ENCODE measurements around the gene BAG5. TPM values are rescaled to one million over a fixed set of nuclear protein-coding genes. Genes with fewer than 3 reads are reported as not detected.
"Not testable (repeated sequence)": the region's sequence is repeated elsewhere in the genome, so short reads cannot be mapped to it uniquely, and the experiment has no call there.

Gene BAG5
- total RNA-seq, 1 donor from 2014 or later, result 14.3 TPM

- no peak for ATAC-seq (ENCODE audit: poor library complexity)
- DNase-seq, result no peak
- intact Hi-C loops (cut with DNase I), result no loop called here
Measured at GRCh38 chr14:103529383-103530365, 32.8 kb downstream of the BAG5 start.

- peak; percentile 92 for ATAC-seq (ENCODE audit: poor library complexity)
- DNase-seq, result peak; percentile 92
- intact Hi-C loops (cut with DNase I), result no loop called here
Measured at GRCh38 chr14:103528587-103529382, 33.7 kb downstream of the BAG5 start, which contains the start of gene TRMT61A. Gene TRMT61A, plus strand, starts transcription at chr14:103529196. Its CDS starts 783 bp downstream, at chr14:103529979.

- ATAC-seq (ENCODE audit: poor library complexity), result peak; percentile 59
- intact Hi-C loops (cut with DNase I), result no loop called here
- DNase-seq, result peak; percentile 50
Measured at GRCh38 chr14:103528146-103528586, 34.3 kb downstream of the BAG5 start.

- intact Hi-C loops (cut with DNase I), result no loop called here
- peak; percentile 36 for DNase-seq
- no peak for ATAC-seq (ENCODE audit: poor library complexity)
Measured at GRCh38 chr14:103527408-103528145, 34.9 kb downstream of the BAG5 start.

- no peak for ATAC-seq (ENCODE audit: poor library complexity)
- intact Hi-C loops (cut with DNase I), result no loop called here
- no peak for DNase-seq
Measured at GRCh38 chr14:103526914-103527248, 35.6 kb downstream of the BAG5 start.

- peak; percentile 49 for DNase-seq
- intact Hi-C loops (cut with DNase I), result no loop called here
- no peak for ATAC-seq (ENCODE audit: poor library complexity)
Measured at GRCh38 chr14:103526247-103526913, 36.1 kb downstream of the BAG5 start.

- intact Hi-C loops (cut with DNase I), result not testable (repeated sequence)
Measured at GRCh38 chr14:103525430-103526246, 36.8 kb downstream of the BAG5 start.

GRCh38 chr14:103524002-103524935 is 38.2 kb downstream of the BAG5 start:
- intact Hi-C loops (cut with DNase I), result no loop called here
- ATAC-seq (ENCODE audit: poor library complexity) (no peak), DNase-seq (peak; percentile 42)

More at GRCh38 chr14:103525430-103526246, 36.8 kb downstream of the BAG5 start:
- not testable (repeated sequence) for DNase-seq; ATAC-seq (ENCODE audit: poor library complexity)

- DNase-seq (no peak), ATAC-seq (ENCODE audit: poor library complexity) (no peak)
- intact Hi-C loops (cut with DNase I), result no loop called here
Measured at GRCh38 chr14:103523575-103523954, 38.9 kb downstream of the BAG5 start.

- peak; percentile 84 for DNase-seq
- intact Hi-C loops (cut with DNase I), result no loop called here
- peak; percentile 34 for ATAC-seq (ENCODE audit: poor library complexity)
Measured at GRCh38 chr14:103522649-103523574, 39.5 kb downstream of the BAG5 start, which contains the start of gene CKB. Gene CKB, minus strand, starts transcription at chr14:103522830. Its CDS starts 337 bp downstream, at chr14:103522493.

- peak; percentile 59 for DNase-seq
- ATAC-seq (ENCODE audit: poor library complexity), result no peak
Measured at GRCh38 chr14:103521951-103522563, 40.4 kb downstream of the BAG5 start.

GRCh38 chr14:103521438-103521950 is 41.0 kb downstream of the BAG5 start:
- ATAC-seq (ENCODE audit: poor library complexity) (peak; percentile 53), DNase-seq (no peak)
- intact Hi-C loops (cut with DNase I), result no loop called here

More at GRCh38 chr14:103521951-103522563, 40.4 kb downstream of the BAG5 start:
- intact Hi-C loops (cut with DNase I), result no loop called here

GRCh38 chr14:103520657-103521437 is 41.6 kb downstream of the BAG5 start:
- ATAC-seq (ENCODE audit: poor library complexity) (peak; percentile 60), DNase-seq (peak; percentile 92)
- intact Hi-C loops (cut with DNase I), result no loop called here

GRCh38 chr14:103520269-103520656 is 42.2 kb downstream of the BAG5 start:
- DNase-seq (no peak), ATAC-seq (ENCODE audit: poor library complexity) (no peak)
- intact Hi-C loops (cut with DNase I), result no loop called here
